Coronary artery (tissue), 2 donors: ENCODE results near the gene GALNT18.

ENCODE experiments used
- DNase-seq: peaks from one replicate; pipeline ENCODE4 v3.0.0-alpha.2; 2017; ENCODE audit warnings: low spot score
- H3K27ac ChIP-seq, 2 donors: fragments of 200-600 bp; sonication (generic); one replicate each; pipeline ENCODE4 v1.5.1; 2016 to 2019
- H3K4me3 ChIP-seq: fragments of 200-600 bp; sonication (generic); 2 replicates; pipeline ENCODE4 v1.5.1; 2016; ENCODE audit warnings: mild to moderate bottlenecking, moderate library complexity
- TF ChIP-seq, protein P1 (sequence below): fragments of 200-600 bp; sonication (generic); IDR thresholded peaks from one replicate; pipeline ENCODE4 v1.5.1; 2019; ENCODE audit warnings: antibody characterized with exemption

Gene GALNT18

GRCh38 chr11:11397036-11397415, 224.8 kb downstream of the GALNT18 start:
- DNase-seq = no peak
- H3K27ac ChIP-seq = peak overlapping the region in 1 of 2 donors; percentile 36
- no peak overlapping the region for H3K4me3 ChIP-seq
- TF ChIP-seq, protein P1, sequence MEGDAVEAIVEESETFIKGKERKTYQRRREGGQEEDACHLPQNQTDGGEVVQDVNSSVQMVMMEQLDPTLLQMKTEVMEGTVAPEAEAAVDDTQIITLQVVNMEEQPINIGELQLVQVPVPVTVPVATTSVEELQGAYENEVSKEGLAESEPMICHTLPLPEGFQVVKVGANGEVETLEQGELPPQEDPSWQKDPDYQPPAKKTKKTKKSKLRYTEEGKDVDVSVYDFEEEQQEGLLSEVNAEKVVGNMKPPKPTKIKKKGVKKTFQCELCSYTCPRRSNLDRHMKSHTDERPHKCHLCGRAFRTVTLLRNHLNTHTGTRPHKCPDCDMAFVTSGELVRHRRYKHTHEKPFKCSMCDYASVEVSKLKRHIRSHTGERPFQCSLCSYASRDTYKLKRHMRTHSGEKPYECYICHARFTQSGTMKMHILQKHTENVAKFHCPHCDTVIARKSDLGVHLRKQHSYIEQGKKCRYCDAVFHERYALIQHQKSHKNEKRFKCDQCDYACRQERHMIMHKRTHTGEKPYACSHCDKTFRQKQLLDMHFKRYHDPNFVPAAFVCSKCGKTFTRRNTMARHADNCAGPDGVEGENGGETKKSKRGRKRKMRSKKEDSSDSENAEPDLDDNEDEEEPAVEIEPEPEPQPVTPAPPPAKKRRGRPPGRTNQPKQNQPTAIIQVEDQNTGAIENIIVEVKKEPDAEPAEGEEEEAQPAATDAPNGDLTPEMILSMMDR = no peak

GRCh38 chr11:11396301-11397035, 225.3 kb downstream of the GALNT18 start:
- TF ChIP-seq, protein P1 = no peak
- Histone ChIP-seq H3K27ac (peak overlapping the region in 1 of 2 donors; percentile 73), H3K4me3 (peak overlapping the region; percentile 25)
- DNase-seq = no peak

DNA sequence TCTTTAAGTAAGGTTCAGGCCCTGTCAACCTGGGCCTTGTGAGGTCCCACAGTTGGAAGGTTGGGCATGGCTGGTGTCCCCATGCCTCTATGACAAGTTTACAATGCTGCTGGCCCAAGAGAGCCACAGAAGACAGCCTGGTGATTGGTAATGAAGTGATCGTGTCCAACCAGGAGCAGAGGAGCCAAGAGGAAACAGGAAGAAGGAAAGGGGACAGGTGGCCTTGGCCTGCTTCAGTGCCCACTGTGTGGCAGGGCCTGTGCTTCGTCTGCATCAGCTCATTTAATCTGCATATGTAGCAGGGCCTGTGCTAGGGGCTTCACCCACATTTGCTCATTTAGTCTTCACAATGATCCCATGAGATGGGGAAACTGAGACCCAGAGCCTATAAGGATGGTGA, 226.7 kb downstream of the GALNT18 start:
- DNase-seq = no peak
- Histone ChIP-seq H3K4me3 (no peak overlapping the region), H3K27ac (no peak overlapping the region)
- TF ChIP-seq, protein P1 = no peak

DNA sequence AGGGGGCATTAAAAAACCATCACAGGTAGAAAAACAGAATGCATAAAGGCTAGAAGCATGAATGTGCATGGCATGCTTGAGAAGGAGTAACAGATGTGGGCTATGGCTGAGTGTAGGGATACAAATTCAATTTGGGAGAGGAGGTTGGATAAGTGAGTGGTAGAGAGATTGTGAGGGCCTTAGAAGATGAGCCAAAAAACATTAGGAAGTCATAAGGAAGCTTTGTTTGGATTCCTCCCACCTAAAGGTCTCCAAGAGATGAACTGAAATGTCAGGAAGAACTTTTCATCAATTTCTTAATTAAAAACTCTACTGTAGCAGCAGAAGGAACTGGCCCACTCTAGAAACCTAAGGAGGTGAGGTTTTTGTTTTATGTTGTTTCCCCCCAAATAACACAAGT, 227.6 kb downstream of the GALNT18 start:
- TF ChIP-seq, protein P1 = no peak
- no peak for DNase-seq
- Histone ChIP-seq H3K27ac (no peak overlapping the region), H3K4me3 (no peak overlapping the region)

DNA sequence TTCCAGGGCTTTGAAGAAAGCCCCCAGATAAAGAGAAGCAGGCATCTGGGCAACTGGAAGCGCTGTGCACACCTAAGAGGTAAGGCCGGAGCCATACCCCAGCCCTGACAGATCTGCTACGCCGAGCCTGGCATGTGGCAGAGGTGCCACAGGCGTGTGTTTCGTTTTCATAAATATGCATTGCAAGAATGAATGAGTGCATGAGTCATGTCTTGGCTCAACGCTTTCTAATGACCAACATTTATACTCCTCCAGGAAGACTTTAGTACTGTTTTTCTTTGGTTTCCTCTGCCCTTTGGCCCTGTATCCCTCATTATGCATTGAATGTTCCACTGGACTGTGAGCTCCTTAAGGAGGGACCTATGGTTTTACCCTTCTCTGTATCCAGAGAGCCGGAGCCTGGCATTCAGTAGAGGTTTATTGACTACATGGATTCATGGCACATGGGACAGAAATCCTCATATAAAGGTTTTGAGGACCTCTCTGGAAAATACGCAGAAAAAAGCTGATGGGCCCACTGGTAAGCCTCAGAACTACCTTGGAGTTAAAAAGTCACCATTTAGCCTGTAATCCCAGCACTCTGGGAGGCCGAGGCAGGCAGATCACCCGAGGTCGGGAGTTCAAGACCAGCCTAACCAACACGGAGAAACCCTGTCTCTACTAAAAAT, 229.9 kb downstream of the GALNT18 start:
- DNase-seq = no peak
- TF ChIP-seq, protein P1 = no peak
- Histone ChIP-seq H3K27ac (peak overlapping the region in 1 of 2 donors; percentile 39), H3K4me3 (peak overlapping the region; percentile 23)

GRCh38 chr11:11391169-11391568, 230.6 kb downstream of the GALNT18 start:
- no peak overlapping the region for H3K27ac ChIP-seq
- TF ChIP-seq, protein P1 = no peak
- DNase-seq = no peak
- H3K4me3 ChIP-seq = no peak overlapping the region
